Activated CD4-positive, alpha-beta memory T cell treated with anti-CD3 and anti-CD28 coated beads for 36 hours (primary cell): ENCODE measurements around the gene PTGR3. TPM values are rescaled to one million over a fixed set of nuclear protein-coding genes. Genes with fewer than 3 reads are reported as not detected.

Source experiments
- CTCF ChIA-PET: fragments of 350-600 bp; sonication (Branson Sonifier 250); formaldehyde crosslinking; loops from one replicate; lab custom pipeline; 2021; ENCODE audit warnings: antibody characterized with exemption, inconsistent platforms; lab: Charles Lee
- POLR2A ChIA-PET: fragments of 350-600 bp; sonication (Branson Sonifier 250); formaldehyde crosslinking; loops from one replicate; lab custom pipeline; 2021; ENCODE audit warnings: antibody characterized with exemption; lab: Charles Lee
- DNase-seq: peaks from one replicate; pipeline ENCODE4 v3.0.0-alpha.2; 2020
- H3K27ac Mint-ChIP-seq: one replicate; pipeline ENCODE4 v1.8.0; 2021; ENCODE audit warnings: mixed read lengths
- H3K27me3 Mint-ChIP-seq: one replicate; pipeline ENCODE4 v1.8.0; 2021; ENCODE audit warnings: mixed read lengths
- H3K36me3 Mint-ChIP-seq: one replicate; pipeline ENCODE4 v1.8.0; 2021; ENCODE audit warnings: mixed read lengths
- H3K4me1 Mint-ChIP-seq: one replicate; pipeline ENCODE4 v1.8.0; 2021; ENCODE audit warnings: low read depth, mixed read lengths
- H3K4me3 Mint-ChIP-seq: one replicate; pipeline ENCODE4 v1.8.0; 2021; ENCODE audit warnings: mild to moderate bottlenecking, mixed read lengths
- H3K9me3 Mint-ChIP-seq: one replicate; pipeline ENCODE4 v1.8.0; 2021; ENCODE audit warnings: mixed read lengths
- intact Hi-C: fragments of 100-400 bp; cut with micrococcal nuclease; formaldehyde crosslinking; loops from one replicate; pipeline ENCODE4 v1.15.1; 2023
- total RNA-seq, 2 experiments: library from RNA; stranded (reverse); gene quantifications; one replicate each; pipeline ENCODE4 v1.2.3, GENCODE V29; 2021

The PTGR3 gene
- total RNA-seq, 2 experiments from 2014 or later, result 29.6 to 30.2 TPM

DNA sequence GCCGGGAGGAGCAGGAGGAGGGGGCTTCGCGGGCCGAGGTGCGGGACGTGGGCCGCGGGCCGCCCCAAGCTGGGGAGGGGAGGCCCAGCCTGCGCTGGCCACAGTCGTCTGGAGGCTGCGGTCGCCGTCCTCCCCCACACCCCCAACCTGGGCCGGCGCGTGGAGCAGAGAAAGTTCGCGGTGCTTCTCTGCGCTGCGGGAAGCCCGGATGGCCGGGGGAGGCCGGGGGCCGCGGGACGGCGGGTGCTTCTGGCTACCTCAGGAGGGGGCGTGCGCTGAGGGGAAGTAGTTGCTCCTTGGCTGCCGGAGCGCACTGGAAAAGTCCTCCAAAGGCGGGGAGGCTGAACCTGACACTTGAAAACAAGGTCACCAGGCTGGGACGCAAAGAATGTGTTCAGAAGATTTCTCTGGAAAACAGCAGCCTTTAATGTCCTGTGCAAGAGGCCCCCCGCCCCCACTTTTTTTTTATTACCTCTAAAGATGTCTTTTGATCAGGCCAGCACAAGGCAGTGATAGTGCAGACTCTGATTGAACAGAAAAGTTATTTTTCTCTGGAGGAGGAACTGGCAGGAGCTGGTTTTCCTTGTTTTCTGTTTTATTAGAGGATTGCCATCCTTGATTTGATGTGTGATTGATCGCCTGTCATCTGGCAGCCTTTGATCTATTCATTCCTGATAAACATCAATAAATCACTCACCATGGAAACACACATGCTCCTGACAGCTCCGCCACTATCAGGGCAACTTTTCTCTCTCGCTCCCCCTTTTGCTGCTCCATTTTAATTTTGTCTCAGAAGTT is 3.2 kb upstream of the PTGR3 start:
- Mint-ChIP-seq H3K27me3 (no peaks in the 10 kb centered on the region), H3K9me3 (no peaks in the 10 kb centered on the region), H3K4me3 (peak overlapping the region; percentile 68), H3K4me1 (peaks cover 55% of the 10 kb centered on the region), H3K36me3 (peaks cover 8% of the 10 kb centered on the region), H3K27ac (peak overlapping the region; percentile 54)
- intact Hi-C loops, result loop anchor here (5.0 kb wide), 2 partner anchors 50 to 1280 kb away; no protein-coding TSS in a partner anchor
- ChIA-PET CTCF (interaction anchor here (0.9 kb wide), 1 partner anchor 32 kb away, joined by 3 read pairs; no protein-coding TSS in a partner anchor), POLR2A (interaction anchor here (1.0 kb wide), 1 partner anchor 36 kb away, joined by 3 read pairs; no protein-coding TSS in a partner anchor)
- DNase-seq, result peak; percentile 56

GRCh38 chr18:75211626-75211952 is 2.6 kb upstream of the PTGR3 start:
- Mint-ChIP-seq H3K4me1 (peaks cover 56% of the 10 kb centered on the region), H3K27me3 (no peaks in the 10 kb centered on the region), H3K4me3 (no peak overlapping the region), H3K27ac (no peak overlapping the region), H3K36me3 (peaks cover 8% of the 10 kb centered on the region), H3K9me3 (no peaks in the 10 kb centered on the region)
- intact Hi-C loops, result loop anchor here (5.0 kb wide), 2 partner anchors 51 to 1281 kb away; no protein-coding TSS in a partner anchor
- ChIA-PET CTCF (no interaction called here), POLR2A (no interaction called here)
- no peak for DNase-seq

GRCh38 chr18:75211002-75211621 is 2.2 kb upstream of the PTGR3 start:
- intact Hi-C loops, result loop anchor here (5.0 kb wide), 2 partner anchors 51 to 1281 kb away; no protein-coding TSS in a partner anchor
- Mint-ChIP-seq H3K4me1 (peaks cover 56% of the 10 kb centered on the region), H3K36me3 (peaks cover 9% of the 10 kb centered on the region), H3K4me3 (peak overlapping the region; percentile 90), H3K9me3 (no peaks in the 10 kb centered on the region), H3K27ac (peak overlapping the region; percentile 98), H3K27me3 (no peaks in the 10 kb centered on the region)
- no peak for DNase-seq
- ChIA-PET CTCF (no interaction called here), POLR2A (interaction anchor here (0.8 to 1.7 kb wide), 5 partner anchors 31 to 712 kb away, joined by 3 to 7 read pairs (median 4); no protein-coding TSS in a partner anchor)

- ChIA-PET CTCF (no interaction called here), POLR2A (interaction anchor here (0.6 to 1.7 kb wide), 11 partner anchors 32 to 712 kb away, joined by 3 to 7 read pairs (median 4); no protein-coding TSS in a partner anchor)
- peak; percentile 72 for DNase-seq
- H3K4me3 Mint-ChIP-seq, result peak within 1 kb of the TSS; percentile 90
- no peaks in the 10 kb centered on the region for H3K27me3 Mint-ChIP-seq
- intact Hi-C loops, result loop anchor here (1.0 to 5.0 kb wide), 7 partner anchors 37 to 1282 kb away; partner anchors contain the start of genes TIMM21 and ZNF407
- peak within 1 kb of the TSS; percentile 98 for H3K27ac Mint-ChIP-seq
- peaks cover 59% of the 10 kb centered on the region for H3K4me1 Mint-ChIP-seq
- H3K36me3 Mint-ChIP-seq, result peaks cover 9% of the 10 kb centered on the region
- H3K9me3 Mint-ChIP-seq, result no peaks in the 10 kb centered on the region
Measured at GRCh38 chr18:75210274-75211001, 1.5 kb upstream of the PTGR3 start, which contains the start of gene TSHZ1. Gene TSHZ1 (plus strand): TSS chr18:75210797. CDS start chr18:75211877, 1,080 bp downstream.

DNA sequence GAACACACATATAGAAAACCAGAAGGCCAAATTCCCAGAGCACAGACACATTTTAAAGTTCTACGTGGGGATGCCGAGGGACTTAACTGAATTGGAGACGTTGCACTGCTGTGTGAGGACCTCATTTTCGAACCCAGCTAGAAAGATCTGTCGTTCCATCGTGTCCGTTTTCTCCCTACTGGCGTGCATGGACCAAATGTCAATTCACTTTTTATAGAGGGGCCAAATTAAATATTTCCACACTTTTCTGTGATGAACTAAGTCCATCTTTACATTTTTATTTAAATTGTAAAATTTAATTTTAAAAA is 966 bp upstream of the PTGR3 start:
- no peaks in the 10 kb centered on the region for H3K27me3 Mint-ChIP-seq
- no peak for DNase-seq
- H3K4me3 Mint-ChIP-seq, result peak overlapping the region; percentile 90
- CTCF ChIA-PET, result no interaction called here
- peaks cover 11% of the 10 kb centered on the region for H3K36me3 Mint-ChIP-seq
- POLR2A ChIA-PET, result interaction anchor here (1.0 to 1.7 kb wide), 6 partner anchors 32 to 404 kb away, joined by 3 to 7 read pairs (median 4); no protein-coding TSS in a partner anchor
- peak overlapping the region; percentile 98 for H3K27ac Mint-ChIP-seq
- H3K4me1 Mint-ChIP-seq, result peaks cover 59% of the 10 kb centered on the region
- no peaks in the 10 kb centered on the region for H3K9me3 Mint-ChIP-seq
- intact Hi-C loops, result loop anchor here (1.0 to 5.0 kb wide), 10 partner anchors 37 to 1282 kb away; partner anchors contain the start of genes TIMM21 and ZNF407

GRCh38 chr18:75208836-75209128 is 157 bp downstream of the PTGR3 start:
- CTCF ChIA-PET, result no interaction called here
- H3K4me1 Mint-ChIP-seq, result peaks cover 50% of the 10 kb centered on the region
- peak overlapping the region; percentile 93 for H3K27ac Mint-ChIP-seq
- intact Hi-C loops, result loop anchor here (1.0 to 5.0 kb wide), 3 partner anchors 213 to 710 kb away; no protein-coding TSS in a partner anchor
- no peaks in the 10 kb centered on the region for H3K27me3 Mint-ChIP-seq
- peaks cover 11% of the 10 kb centered on the region for H3K36me3 Mint-ChIP-seq
- peak overlapping the region; percentile 99 for H3K4me3 Mint-ChIP-seq
- H3K9me3 Mint-ChIP-seq, result no peaks in the 10 kb centered on the region
- POLR2A ChIA-PET, result interaction anchor here (1.0 to 1.5 kb wide), 2 partner anchors 138 to 611 kb away, joined by 3 to 5 read pairs; partner anchors contain the start of gene ZNF407
- no peak for DNase-seq

DNA sequence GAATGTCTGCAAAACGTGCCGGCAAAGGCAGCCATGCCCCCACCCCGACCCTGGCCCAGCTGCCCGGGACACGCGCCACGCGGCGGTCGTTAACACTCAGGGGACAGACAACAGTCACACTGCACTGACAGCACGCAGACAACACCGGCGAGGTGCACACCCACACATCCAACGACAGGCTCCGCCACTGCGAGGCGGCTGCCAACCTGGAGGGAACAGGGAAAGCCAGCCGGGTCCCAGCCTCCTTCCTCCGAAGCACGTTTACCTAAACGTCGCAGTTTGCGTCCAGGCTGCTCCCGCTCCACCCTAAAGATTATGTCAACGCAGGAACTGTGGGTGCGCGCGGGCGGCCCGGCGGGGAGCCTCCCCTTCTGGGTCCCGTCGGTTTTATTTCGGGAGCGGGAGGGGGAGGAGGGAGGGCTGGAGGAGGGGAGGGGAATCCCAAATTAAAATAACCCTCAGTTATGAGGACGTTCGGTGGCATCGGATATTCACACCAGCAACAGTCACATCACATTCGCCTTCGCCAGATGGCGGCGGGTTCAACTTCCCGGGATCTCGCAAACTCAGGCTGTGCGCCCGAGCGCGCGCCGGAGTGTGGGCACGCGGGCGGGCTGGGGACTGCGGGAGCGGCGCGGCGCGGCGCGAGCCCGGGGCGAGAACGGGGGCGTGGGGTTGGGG is 644 bp downstream of the PTGR3 start:
- no peaks in the 10 kb centered on the region for H3K27me3 Mint-ChIP-seq
- ChIA-PET POLR2A (interaction anchor here (0.8 kb wide), 1 partner anchor 38 kb away, joined by 5 read pairs; no protein-coding TSS in a partner anchor), CTCF (no interaction called here)
- DNase-seq, result peak; percentile 72
- peak overlapping the region; percentile 93 for H3K27ac Mint-ChIP-seq
- H3K4me1 Mint-ChIP-seq, result peaks cover 47% of the 10 kb centered on the region
- H3K9me3 Mint-ChIP-seq, result no peaks in the 10 kb centered on the region
- H3K4me3 Mint-ChIP-seq, result peak overlapping the region; percentile 99
- H3K36me3 Mint-ChIP-seq, result peaks cover 11% of the 10 kb centered on the region
- intact Hi-C loops, result loop anchor here (2.0 to 5.0 kb wide), 2 partner anchors 311 to 709 kb away; no protein-coding TSS in a partner anchor

GRCh38 chr18:75207310-75208154 is 1.4 kb downstream of the PTGR3 start:
- intact Hi-C loops, result loop anchor here (2.0 to 5.0 kb wide), 2 partner anchors 310 to 709 kb away; no protein-coding TSS in a partner anchor
- CTCF ChIA-PET, result no interaction called here
- POLR2A ChIA-PET, result interaction anchor here (0.7 to 0.8 kb wide), 2 partner anchors 9 to 39 kb away, joined by 5 read pairs; no protein-coding TSS in a partner anchor
- DNase-seq, result no peak
- peaks cover 43% of the 10 kb centered on the region for H3K4me1 Mint-ChIP-seq
- no peaks in the 10 kb centered on the region for H3K27me3 Mint-ChIP-seq
- peak overlapping the region; percentile 93 for H3K27ac Mint-ChIP-seq
- no peaks in the 10 kb centered on the region for H3K9me3 Mint-ChIP-seq
- H3K36me3 Mint-ChIP-seq, result peaks cover 11% of the 10 kb centered on the region
- H3K4me3 Mint-ChIP-seq, result peak overlapping the region; percentile 99

DNA sequence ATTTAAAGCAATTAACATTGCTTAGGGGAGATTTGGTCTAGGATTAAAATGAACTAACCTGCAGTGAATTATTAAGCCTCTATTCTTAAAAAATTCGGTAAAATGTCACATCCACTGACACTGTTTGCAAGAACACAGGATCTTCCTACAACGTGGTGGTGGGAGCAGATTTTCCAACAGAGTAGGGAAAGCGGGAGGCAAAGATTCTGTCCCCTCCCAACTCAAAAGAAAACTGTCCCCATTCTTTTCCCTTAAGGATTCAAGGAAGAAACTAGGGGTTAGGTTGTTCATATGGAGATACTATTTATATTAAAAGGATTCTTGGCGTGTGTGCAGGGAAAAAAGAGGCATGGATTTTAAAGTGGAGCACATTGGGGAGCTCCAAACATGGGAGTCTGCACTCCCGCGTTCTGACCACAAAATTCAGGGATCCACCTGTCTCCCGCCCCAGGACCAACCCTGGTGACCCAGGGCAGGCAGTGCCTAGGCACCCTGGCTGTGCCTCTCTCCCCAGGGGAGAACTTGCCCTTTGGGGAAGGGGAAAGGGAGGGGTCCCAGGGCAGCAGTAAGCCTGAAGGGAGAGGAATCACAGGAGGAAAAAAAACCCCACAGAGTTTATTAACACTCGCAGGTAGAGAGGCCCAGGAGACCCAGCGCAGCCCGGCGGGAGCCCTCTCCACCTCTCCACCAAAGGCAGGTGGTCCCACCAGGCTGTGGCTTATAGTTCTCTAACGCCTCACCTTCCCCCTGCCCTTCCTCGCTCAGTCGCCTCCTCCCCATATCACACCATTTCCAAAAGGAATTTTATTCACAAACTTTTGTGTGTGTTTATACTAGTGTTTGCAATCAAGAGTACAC is 2.3 kb downstream of the PTGR3 start:
- Mint-ChIP-seq H3K9me3 (no peaks in the 10 kb centered on the region), H3K36me3 (peaks cover 12% of the 10 kb centered on the region), H3K27me3 (no peaks in the 10 kb centered on the region), H3K4me1 (peaks cover 42% of the 10 kb centered on the region), H3K27ac (no peak overlapping the region), H3K4me3 (peak overlapping the region; percentile 99)
- CTCF ChIA-PET, result no interaction called here
- intact Hi-C loops, result loop anchor here (5.0 kb wide), 1 partner anchor 309 kb away; no protein-coding TSS in a partner anchor
- POLR2A ChIA-PET, result interaction anchor here (0.7 kb wide), 1 partner anchor 9 kb away, joined by 5 read pairs; no protein-coding TSS in a partner anchor
- DNase-seq, result no peak
